GM21381 (cell line): ENCODE measurements around the gene KIF25.

Experiments used
- ATAC-seq: cut with Tn5 transposase; IDR thresholded peaks from one replicate; pipeline ENCODE4 v1.9.1; 2021; ENCODE audit warnings: mild to moderate bottlenecking, moderate library complexity; ENCODE audit not compliant: unreplicated experiment

The KIF25 gene, protein sequence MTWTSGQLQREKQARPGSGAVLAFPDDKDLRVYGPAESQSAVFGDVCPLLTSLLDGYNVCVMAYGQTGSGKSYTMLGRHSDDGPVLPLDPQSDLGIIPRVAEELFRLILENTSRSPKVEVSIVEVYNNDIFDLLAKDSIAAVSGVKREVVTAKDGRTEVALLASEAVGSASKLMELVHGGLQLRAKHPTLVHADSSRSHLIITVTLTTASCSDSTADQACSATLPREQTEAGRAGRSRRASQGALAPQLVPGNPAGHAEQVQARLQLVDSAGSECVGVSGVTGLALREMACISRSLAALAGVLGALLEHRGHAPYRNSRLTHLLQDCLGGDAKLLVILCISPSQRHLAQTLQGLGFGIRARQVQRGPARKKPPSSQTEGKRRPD

DNA sequence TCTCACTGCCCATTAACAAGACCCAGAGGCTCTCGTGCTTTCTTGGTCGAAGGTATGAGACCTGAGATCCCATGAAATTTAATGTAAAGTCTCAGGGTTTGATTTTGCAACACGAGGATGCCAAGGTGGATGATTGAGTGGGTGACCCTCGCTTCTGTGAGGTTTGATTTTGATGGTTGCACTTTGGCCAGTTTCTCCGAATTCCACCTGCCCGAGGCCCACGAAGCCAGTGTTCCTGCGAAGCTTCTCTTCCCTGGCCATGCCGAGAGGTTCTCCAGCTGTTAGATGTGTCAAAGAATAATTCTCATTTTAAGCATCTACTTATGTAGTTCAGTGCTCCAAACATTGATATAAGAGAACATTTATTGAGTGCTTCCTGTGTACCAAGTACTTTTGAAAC is at the start of gene KIF25:
Gene KIF25 (plus strand): TSS at position 30 of the 400 bp plus-strand sequence. CDS start 31,915 bp downstream, outside the sequence.
- no peak for ATAC-seq

DNA sequence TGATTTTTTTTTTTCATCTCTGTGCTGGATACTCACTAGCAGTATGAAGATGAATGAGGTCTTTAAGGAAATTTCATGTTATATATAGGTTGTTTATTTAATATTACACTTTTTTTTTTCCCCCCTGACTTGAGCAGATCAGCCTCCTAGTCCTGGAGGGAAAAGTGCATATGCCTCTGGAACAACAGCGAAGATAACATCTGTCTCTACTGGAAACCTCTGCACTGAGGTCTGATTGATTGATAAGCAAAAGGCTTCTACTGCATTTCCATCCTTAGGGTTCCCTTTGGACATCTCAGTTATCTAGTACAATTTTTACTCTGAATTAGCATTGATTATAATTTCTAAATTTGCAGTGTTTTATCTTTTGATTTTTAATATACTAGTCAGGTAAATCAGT is 49.8 kb upstream of the KIF25 start:
- ATAC-seq: no peak

DNA sequence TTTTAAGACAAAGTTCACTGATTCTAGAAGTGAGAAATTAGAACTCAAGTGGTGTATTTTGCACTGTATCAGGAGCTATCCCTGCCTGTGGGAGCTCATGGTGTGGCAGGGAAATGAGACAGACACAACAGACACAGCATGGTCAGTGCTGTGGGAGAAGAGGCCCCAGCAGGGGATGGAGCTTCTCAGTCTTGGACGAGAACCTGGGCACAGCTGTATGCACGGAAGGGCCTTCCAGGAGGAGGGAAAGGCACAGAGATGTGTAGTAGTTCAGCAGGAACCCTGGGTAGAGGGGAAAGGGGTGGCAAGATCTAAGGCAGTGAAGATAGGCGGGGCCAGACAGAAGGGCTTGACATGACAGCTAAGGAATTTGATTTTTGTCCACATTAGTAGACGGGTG is 48.8 kb upstream of the KIF25 start:
- no peak for ATAC-seq

DNA sequence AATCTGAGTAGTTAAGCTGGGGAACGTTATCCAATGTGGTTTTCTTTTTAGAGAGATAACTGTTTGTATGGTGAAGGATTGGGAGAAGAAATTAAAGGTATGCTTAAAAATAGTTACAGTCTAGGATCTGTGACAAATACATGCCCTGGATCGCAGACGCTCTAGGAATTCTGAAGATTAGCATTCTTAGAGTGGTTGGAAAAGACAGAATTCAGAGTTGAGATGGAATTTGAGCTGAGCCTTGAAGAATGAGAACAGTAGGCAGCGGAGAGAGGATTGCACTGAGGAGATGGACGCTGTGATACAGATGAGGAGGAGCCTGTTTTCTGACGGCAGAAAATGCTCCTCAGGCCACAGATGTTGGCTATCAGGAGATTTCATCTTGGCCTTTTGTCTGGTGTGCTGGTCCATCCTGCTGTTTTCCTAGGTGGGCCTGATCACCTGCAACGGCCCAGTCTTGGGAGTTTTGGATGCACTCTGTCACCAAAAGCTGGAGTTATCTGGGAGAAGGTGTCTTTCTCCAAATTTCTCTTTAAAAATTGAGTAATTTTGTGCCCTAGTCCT is 48.3 kb upstream of the KIF25 start:
- ATAC-seq: no peak

DNA sequence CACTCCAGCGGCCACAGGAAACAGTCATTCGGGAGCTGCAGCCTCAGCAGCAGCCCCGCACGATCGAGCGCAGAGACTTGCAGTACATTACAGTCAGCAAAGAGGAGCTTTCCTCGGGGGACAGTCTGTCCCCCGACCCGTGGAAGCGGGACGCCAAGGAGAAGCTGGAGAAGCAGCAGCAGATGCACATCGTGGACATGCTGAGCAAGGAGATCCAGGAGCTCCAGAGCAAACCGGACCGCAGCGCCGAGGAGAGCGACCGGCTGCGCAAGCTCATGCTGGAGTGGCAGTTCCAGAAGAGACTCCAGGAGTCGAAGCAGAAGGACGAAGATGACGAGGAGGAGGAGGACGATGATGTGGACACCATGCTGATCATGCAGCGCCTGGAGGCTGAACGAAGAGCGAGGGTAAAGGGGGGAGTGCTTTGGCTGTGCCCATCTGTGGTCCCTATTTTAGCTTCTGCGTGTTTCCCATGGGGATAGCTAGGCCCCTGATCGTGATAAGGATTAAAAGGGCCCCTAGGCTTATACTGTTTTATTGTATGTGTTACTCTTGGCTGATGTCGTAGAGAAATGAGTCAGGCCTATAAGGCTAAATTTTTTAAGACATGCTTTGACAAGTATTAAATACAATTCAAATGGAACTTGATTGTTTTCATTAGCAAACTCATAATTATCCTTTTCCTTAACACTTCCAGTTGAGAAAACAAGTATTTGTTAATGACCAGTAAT is 45.5 kb upstream of the KIF25 start:
- ATAC-seq: no peak

DNA sequence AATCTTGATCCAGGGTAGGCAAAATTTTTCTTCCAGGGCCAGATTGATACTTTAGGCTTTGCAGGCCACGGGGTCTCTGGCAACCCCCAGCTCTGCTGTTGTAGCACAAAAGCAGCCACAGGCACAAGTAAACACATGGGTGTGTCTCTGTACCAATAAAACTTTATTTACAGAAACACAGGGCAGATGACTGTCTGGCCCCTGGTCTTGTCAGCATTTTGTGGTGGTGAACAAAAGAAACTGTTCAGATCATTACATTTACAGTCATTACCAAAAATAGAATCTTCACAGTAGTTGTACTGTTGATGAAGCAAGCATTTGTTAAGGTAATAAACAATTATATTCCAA is 45.0 kb upstream of the KIF25 start:
- no peak for ATAC-seq

DNA sequence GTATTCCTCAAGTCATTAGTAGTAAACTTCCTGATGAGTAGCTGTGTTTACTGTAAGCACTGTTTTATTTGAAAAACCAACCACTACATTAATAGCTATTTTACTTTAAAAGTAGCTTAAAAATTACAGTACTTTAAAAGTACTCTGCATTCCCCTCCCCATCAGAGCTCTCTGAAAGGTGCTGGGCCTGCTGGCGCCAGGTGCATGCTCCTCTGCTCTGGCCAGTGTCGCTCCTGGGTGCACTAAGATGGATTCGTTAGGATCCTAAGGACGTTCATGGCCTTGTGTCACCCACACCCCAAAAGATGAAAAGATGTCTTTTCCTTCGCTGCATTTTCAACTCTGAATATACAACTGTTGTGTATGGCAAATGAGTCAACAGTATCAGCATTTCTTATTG is 43.9 kb upstream of the KIF25 start:
- ATAC-seq: no peak

DNA sequence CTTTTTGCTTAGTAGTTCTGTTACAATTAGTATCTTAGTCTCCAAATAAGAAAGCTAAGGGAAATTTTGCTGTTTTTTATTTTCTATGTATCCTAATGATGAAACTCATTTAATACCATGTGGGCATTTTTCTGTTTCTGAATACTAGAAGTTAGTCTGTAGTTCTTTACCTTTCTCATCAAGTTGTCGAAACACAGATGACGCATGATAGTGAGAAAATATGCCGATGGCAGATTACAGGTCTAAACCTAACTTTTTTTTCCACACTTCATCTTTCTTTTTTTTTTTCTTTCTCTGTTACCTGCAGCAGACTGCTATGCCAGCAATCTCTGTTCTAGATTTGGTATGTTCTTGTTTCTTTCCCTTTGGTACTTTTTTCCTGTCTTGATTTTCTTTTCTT is 43.3 kb upstream of the KIF25 start:
- ATAC-seq: no peak

DNA sequence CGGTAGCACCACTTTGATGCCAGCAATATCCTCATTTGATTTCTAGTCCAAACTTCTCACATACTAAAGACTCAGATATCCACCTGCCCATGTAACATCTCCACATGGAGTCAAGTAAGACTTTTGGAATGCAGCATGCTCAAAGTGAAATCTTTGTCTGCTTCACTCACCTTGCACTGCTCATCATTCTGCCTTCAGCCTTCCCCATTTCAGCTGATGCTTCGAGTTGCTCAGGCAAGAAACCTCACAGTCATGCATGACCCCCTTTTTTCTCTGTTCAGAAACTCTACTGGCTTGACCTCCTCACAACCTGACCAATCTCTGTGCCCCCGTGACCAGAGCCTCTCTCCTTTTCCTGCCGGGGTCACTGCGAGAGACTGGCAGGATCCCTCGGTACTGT is 41.0 kb upstream of the KIF25 start:
- no peak for ATAC-seq

DNA sequence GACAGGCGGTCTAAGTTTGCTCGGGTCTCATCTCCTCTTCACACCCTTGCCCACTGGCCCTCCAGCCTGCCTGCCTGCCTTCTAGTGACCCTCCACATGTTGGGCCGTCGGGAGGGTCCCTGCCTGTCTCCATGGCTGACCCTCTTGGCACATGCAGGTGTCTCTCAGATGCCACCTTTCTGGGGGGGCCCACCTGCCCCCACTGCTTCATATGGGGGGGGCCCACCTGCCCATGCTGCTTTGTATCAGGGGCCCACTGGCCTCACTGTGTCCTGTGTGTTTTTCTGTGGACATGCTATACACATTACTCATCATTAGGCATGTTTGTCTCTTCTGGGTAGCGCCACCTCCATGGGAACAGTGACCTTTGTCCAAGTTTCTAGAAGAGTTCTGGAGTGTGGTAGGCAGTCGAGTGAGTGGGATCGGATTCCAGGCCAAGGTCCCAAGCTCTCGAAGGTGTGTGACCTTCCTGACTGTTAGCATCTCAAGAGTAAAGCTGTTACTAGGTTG is 40.4 kb upstream of the KIF25 start:
- ATAC-seq: no peak

DNA sequence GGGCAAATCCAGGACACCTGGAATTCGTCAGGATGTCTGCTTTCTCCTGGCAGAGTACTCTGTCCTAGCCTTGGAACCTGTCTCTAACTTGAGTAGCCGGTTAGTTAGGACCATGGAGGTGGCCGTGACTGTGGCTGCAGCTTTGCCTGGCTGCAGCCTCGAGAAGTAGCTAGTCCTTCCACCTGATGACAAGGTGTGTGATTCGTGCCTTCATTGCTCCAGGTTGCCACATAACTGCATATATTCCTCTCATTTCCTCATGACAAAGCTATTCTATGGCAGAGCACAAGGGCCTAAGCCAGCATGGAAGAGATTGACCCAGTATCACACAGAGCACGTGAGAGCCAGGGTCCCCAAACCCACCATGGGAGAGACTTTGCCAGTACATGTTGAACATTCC is 39.8 kb upstream of the KIF25 start:
- ATAC-seq: no peak

DNA sequence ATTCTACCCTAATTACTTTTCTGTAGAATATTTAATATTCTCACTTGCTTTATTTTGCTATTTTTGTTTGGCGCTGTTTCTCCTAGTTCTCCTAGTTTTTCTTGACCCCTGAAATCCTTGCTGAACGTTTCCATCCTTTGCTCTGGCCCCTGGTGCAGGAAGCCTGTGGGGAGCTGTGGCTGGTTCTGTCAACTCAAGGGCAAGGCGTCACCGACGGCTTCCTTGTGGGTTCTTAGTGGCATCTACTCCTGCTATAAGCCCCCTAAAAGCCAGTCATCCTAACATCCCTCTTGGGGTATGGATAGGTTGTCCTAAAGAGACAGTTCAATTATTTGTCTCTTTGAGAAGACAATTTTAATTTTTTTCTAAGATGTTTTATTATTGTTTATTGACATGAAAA is 36.9 kb upstream of the KIF25 start:
- ATAC-seq: no peak

DNA sequence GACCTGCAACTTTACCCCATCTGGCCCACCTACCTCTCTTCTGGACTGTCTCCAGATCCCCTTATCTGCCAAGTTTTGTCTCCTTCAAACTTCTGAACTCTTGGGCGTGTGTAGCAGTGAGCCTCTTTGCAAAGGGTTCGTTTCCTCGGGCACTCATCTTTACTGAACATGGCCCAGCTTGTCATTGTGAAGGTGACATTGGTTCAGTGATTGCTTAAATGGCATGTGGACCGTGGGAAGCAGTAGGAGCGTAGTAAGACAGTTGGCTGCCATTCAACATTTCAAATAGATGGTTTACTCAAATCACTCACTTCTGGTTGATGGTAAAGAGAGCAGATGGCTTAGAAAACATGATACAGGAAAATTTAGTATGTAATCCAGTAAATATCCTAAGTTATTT is 34.8 kb upstream of the KIF25 start:
- no peak for ATAC-seq

DNA sequence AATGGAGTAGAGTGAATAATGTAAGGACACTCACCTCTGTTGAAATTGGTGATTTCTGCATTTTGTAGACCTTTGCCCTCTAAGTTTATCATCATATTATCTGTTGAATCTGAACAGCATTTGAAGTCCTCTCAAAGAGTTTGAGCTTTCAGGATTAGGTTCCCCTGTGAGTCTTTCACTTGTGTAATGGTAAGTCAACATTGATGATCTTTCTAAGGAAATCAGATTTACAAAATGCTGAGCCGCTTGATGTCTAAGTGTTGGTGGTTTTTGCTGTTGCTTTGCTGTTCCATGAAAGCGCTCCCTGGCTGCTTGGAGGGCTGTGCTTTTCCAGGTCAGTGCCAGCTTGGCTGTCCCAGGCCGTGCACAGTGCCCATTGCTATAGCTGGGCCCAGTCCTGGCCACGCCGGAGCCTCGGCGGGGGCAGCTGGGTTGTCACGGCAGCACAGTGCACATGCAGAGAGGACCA is 33.8 kb upstream of the KIF25 start:
- ATAC-seq: no peak

DNA sequence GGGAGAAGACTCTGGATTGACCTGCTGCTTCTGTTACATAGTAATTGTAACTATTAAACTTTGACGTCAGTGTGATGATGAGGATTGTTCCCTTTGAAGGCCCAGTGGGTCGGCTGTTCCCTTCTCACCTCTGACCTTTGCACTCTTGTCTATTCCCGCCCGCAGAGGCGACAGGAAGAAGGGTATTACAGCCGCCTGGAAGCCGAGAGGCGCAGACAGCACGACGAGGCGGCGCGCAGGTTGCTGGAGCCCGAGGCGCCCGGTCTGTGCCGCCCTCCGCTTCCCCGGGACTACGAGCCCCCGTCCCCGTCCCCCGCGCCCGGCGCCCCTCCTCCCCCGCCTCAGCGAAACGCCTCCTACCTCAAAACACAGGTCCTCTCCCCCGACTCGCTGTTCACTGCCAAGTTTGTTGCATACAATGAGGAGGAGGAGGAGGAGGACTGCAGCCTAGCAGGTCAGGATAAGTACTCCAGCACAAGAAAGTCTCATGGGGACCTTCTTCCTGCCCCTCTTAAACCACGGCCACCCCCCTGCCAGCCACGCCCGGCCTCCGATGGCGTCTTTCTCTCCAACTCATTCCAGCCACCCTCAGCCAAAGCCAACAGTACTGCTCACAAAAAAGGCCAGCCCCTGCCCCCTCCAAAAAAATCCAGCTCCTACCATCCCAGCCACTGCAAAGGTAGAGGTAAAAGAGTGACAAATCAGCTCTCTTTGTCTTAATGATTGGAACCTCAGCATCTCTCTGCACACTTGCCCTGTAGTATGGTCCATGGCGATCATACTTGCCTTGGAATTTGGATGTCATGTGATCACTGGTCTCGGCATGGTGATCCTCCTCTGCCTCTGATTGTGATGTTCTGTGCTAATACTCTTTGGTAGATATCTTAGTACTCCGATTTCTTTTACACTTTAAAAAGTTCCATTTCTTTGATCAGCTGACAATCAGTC is 31.6 kb upstream of the KIF25 start:
- ATAC-seq: no peak

DNA sequence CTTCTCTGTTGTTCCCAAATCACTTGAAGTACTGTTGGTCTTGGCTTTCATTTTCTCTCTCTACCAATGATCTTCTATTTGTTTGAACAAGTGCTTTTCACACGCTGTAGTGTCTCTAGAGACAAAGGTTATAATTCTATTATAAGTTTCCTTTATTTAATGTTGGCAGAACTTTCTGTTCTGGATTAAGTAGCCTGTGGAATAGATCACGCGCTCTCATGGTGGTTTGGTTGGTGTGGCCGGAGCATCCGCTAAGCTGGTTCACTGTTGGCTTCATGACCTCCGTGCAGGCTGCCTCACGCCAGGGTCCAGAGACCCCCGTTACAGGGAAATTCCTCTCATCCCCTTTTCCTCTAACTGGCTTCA is 30.9 kb upstream of the KIF25 start:
- ATAC-seq: no peak

DNA sequence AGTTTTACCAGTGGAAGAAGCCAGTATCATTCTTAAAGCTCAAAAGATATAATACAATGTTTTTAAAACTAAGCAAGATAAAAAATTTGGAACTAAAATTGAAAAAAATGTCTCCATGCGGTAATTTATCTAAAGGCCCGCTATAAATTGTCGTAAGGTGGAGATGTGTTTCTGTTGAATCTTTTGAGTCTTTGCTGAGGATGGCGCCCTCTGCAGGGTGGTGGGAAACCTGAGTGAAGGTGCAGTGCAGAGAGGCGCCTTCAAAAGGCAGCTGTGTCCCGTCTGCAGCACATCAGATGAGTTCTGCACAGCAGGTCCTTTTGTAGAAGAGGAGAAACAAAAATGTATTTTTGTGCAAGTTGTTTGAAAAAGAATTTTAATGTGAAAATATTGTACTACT is 29.4 kb upstream of the KIF25 start:
- ATAC-seq: no peak

DNA sequence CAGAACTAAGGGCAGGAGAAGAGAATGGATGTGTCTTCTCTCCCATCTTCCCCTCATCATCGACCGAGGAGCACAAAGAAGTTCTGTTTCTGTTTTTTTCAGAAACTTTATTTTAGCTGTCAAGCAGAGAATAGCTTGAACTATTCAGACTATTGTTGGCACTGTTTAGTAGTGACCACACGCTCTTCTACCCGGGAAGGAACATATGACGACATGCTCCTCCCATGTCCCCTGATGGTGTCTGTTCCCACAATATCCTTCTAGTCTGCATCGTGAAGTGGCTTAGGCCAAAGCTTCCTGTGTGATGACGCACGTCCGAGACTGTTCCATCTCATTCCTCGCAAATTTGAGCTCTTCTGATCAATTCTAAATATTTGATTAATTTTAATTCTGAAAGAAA is 27.2 kb upstream of the KIF25 start:
- ATAC-seq: no peak

DNA sequence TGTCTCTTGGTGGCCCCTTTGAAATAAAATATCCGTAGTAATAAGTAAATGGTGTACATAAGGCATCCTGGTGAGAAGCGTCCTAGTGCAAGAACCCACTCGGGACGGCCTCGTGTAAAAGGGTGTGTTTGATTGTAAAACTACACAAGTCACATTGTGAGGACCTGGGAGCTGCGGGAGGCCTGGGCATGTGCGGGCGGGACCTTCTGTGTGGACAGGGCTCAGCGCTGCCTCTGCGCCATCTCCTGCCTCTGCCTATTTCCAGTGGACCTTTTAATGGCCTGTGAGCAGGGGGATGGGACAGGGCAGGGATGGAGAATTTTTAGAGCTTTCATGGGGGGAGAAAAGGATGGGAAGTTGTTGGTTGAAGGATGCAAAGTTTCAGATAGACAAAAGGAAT is 25.3 kb upstream of the KIF25 start:
- no peak for ATAC-seq

DNA sequence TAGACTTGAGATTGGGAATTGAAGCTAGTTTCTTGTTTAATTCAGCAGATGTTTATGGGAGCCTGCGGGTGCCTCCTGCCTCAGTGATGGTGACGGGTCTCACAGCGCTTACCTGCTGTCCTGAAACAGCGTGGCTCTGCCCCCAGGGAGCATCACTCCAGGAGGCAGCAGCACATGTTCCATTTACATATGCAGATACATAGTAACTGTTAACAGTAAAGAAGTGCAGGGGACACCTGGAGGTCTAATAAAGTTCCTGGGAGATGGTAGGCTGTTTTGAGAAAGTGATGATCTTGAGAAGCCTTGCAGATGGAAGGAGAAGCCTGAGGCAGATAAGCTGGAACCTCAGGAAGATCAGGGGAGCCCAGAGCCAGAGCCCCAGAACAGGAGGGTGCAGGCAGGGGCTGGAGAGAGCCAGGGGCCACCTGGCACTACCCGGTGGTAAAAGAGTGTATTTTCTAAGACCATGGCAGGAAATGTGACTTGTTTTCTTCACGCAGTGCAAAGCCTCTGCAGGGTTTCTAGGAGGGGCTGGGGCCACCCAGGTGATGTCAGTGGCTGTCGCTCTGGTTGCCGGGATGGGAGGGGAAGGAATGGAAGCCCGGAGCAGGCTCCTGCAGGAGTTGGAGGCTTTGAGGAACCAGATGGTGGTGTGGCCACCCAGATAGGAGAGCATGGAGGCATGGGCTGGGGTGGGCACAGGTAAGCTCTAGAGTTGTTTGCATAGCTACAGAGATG is 24.2 kb upstream of the KIF25 start:
- no peak for ATAC-seq
